MV-4-11 (cell line): ENCODE measurements around the gene OR13C8.

Experiments
- DNase-seq: peaks from one replicate; lab custom pipeline; 2025; lab: John Stamatoyannopoulos, UW

Gene OR13C8

GRCh38 chr9:104617418-104617817, 48.5 kb downstream of the OR13C8 start:
- no peak for DNase-seq

DNA sequence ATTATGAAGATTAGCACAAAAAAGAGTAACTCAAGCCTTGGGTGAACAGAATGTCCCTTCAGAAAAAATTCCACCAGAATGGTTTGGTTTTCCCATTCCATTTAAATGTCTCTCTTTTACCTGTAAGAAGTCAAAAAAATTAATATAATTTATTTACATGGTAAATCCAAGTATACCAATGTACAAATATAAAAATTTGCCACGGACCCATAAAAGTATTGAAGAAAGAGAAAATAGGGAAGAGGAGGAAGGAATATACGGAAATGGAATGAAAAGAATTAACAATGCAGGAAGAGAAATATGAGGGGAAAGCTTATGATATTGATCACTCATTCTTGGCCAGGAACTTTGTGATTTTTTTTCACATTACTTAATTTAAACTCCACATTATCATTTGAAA, 49.1 kb downstream of the OR13C8 start, which contains the start of gene OR13C9:
OR13C9 (minus strand) TSS at position 101 of the 400 bp plus-strand sequence; CDS start at position 101, 0 bp downstream.
- DNase-seq: no peak
